ENCODE measurements around the gene FOXD4L3.
"Not testable (repeated sequence)": the region's sequence is repeated elsewhere in the genome, so short reads cannot be mapped to it uniquely, and the experiment has no call there.

DNA sequence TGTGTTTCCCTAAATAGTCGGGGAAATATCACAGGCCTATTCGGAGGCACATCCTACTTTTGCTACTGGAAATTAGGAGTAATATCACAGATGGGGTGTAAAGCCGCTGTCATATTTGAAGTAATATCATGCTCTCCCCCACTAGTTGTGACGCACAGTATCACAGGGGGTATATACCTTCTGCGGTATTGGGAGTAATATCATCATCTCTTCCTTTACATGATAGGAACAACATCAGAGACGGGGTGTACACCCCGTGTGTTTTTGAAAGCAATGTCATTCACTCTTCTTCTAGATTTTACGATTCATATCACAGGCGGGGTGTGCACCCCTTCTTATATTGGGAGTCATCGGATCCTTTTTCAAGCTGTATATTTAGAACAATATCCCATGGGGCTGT is 15.5 kb downstream of the FOXD4L3 start:
- not testable (repeated sequence) for TF ChIP-seq EZH2 (IDR thresholded peaks at IDR 0.05; ENCODE audit: borderline replicate concordance, insufficient read depth, low read depth, low read length, poor library complexity, severe bottlenecking)
- TF ChIP-seq, protein P1, sequence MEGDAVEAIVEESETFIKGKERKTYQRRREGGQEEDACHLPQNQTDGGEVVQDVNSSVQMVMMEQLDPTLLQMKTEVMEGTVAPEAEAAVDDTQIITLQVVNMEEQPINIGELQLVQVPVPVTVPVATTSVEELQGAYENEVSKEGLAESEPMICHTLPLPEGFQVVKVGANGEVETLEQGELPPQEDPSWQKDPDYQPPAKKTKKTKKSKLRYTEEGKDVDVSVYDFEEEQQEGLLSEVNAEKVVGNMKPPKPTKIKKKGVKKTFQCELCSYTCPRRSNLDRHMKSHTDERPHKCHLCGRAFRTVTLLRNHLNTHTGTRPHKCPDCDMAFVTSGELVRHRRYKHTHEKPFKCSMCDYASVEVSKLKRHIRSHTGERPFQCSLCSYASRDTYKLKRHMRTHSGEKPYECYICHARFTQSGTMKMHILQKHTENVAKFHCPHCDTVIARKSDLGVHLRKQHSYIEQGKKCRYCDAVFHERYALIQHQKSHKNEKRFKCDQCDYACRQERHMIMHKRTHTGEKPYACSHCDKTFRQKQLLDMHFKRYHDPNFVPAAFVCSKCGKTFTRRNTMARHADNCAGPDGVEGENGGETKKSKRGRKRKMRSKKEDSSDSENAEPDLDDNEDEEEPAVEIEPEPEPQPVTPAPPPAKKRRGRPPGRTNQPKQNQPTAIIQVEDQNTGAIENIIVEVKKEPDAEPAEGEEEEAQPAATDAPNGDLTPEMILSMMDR (IDR thresholded peaks at IDR 0.05) = not testable (repeated sequence)
